GM21737 (cell line): ENCODE data around the gene UNC45B.
"Not testable (repeated sequence)": the region's sequence is repeated elsewhere in the genome, so short reads cannot be mapped to it uniquely, and the experiment has no call there.

Source experiments
- ATAC-seq: cut with Tn5 transposase; IDR thresholded peaks from one replicate; pipeline ENCODE4 v1.9.1; 2021; ENCODE audit warnings: mild to moderate bottlenecking, moderate library complexity; ENCODE audit not compliant: unreplicated experiment

The UNC45B gene

GRCh38 chr17:35213412-35213940 is 65.9 kb downstream of the UNC45B start:
- no peak for ATAC-seq

- no peak for ATAC-seq
Measured at GRCh38 chr17:35214192-35214591, 66.6 kb downstream of the UNC45B start.

- no peak for ATAC-seq
Measured at GRCh38 chr17:35214631-35215273, 67.1 kb downstream of the UNC45B start.

- no peak for ATAC-seq
Measured at GRCh38 chr17:35217107-35217506, 69.5 kb downstream of the UNC45B start.

GRCh38 chr17:35218915-35219314 is 71.3 kb downstream of the UNC45B start:
- ATAC-seq = no peak

GRCh38 chr17:35222452-35222851 is 74.8 kb downstream of the UNC45B start:
- no peak for ATAC-seq

- no peak for ATAC-seq
Measured at GRCh38 chr17:35224436-35224835, 76.8 kb downstream of the UNC45B start.

GRCh38 chr17:35227546-35227945 is 79.9 kb downstream of the UNC45B start:
- no peak for ATAC-seq

GRCh38 chr17:35229638-35230037 is 82.0 kb downstream of the UNC45B start:
- no peak for ATAC-seq

- ATAC-seq = not testable (repeated sequence)
Measured at GRCh38 chr17:35234315-35234714, 86.7 kb downstream of the UNC45B start.

GRCh38 chr17:35235289-35235688 is 87.7 kb downstream of the UNC45B start:
- ATAC-seq = no peak

- no peak for ATAC-seq
Measured at GRCh38 chr17:35235917-35236316, 88.3 kb downstream of the UNC45B start.

GRCh38 chr17:35236821-35237220 is 89.2 kb downstream of the UNC45B start:
- ATAC-seq = no peak

GRCh38 chr17:35238821-35239220 is 91.2 kb downstream of the UNC45B start:
- ATAC-seq = no peak
